ENCODE results near the gene SDE2. TPM values are rescaled to one million over a fixed set of nuclear protein-coding genes. Genes with fewer than 3 reads are reported as not detected.

The SDE2 gene
- total and polyA plus RNA-seq, 10 of the 15 experiments (the other 5 are each of a cell fraction or from before 2014, with no cell fraction given), result 2.7 to 19.4 (median 12.6) TPM

Small RNA genes lying within 50 kb of the gene (small RNA-seq; reads per million reads assigned to genes)
- gene AL117348.1, result not detected
- not detected for gene NDUFA3P3

Other genes with a start within 250 kb of the SDE2 start
Only the 7 nearest of the 9 such genes appear.
- gene EPHX1, start 189.2 kb downstream of the SDE2 start, total RNA-seq (2014; rRNA removed), result 0.73 and 1.0 TPM in 2 replicates
- gene EPHX1, start 189.2 kb downstream of the SDE2 start, total RNA-seq (2014; rRNA removed; fragmentation: Illumina TruSeq; extraction: Trizol), result 1.0 TPM in 2 replicates
- 2.6 and 2.9 TPM in 2 replicates for gene EPHX1, start 189.2 kb downstream of the SDE2 start, total RNA-seq (2021)
- 0.29 and 0.69 TPM in 2 replicates for gene EPHX1, start 189.2 kb downstream of the SDE2 start, polyA plus RNA-seq (2011; rRNA removed)
- gene EPHX1, start 189.2 kb downstream of the SDE2 start, polyA plus RNA-seq (2014; fragmentation: Illumina TruSeq; extraction: Trizol), result 1.4 and 1.6 TPM in 2 replicates
- gene EPHX1, start 189.2 kb downstream of the SDE2 start, polyA plus RNA-seq (2014; fragmentation: Nextera tagmentation; extraction: Ambion mirVana), result not detected
- 0.33 and 1.6 TPM in 2 replicates for gene EPHX1, start 189.2 kb downstream of the SDE2 start, polyA plus RNA-seq (2014; rRNA removed)
- under 1 TPM; 0.64 to 0.83 TPM for gene EPHX1, start 189.2 kb downstream of the SDE2 start, polyA plus RNA-seq (2016; fragmentation: Nextera tagmentation; extraction: Ambion mirVana)
- 12.0 TPM in 2 replicates for gene TMEM63A, start 117.0 kb downstream of the SDE2 start, total RNA-seq (2014; rRNA removed)
- gene TMEM63A, start 117.0 kb downstream of the SDE2 start, total RNA-seq (2014; rRNA removed; fragmentation: Illumina TruSeq; extraction: Trizol), result 8.7 and 10.4 TPM in 2 replicates
- 27.6 and 31.8 TPM in 2 replicates for gene TMEM63A, start 117.0 kb downstream of the SDE2 start, total RNA-seq (2021)
- 21.0 and 33.5 TPM in 2 replicates for gene TMEM63A, start 117.0 kb downstream of the SDE2 start, polyA plus RNA-seq (2011; rRNA removed)
- 19.6 and 20.1 TPM in 2 replicates for gene TMEM63A, start 117.0 kb downstream of the SDE2 start, polyA plus RNA-seq (2014; fragmentation: Illumina TruSeq; extraction: Trizol)
- gene TMEM63A, start 117.0 kb downstream of the SDE2 start, polyA plus RNA-seq (2014; fragmentation: Nextera tagmentation; extraction: Ambion mirVana), result 1 to 10 TPM; 1.3 to 1.8 TPM
- gene TMEM63A, start 117.0 kb downstream of the SDE2 start, polyA plus RNA-seq (2014; rRNA removed), result 17.2 and 20.2 TPM in 2 replicates
- gene TMEM63A, start 117.0 kb downstream of the SDE2 start, polyA plus RNA-seq (2016; fragmentation: Nextera tagmentation; extraction: Ambion mirVana), result 10 to 100 TPM; 14.4 to 15.9 TPM
- 0.06 TPM in 1 of 2 replicates, not detected in the other for gene LEFTY1, start 110.2 kb downstream of the SDE2 start, total RNA-seq (2014; rRNA removed)
- not detected in 2 replicates for gene LEFTY1, start 110.2 kb downstream of the SDE2 start, total RNA-seq (2014; rRNA removed; fragmentation: Illumina TruSeq; extraction: Trizol)
- gene LEFTY1, start 110.2 kb downstream of the SDE2 start, total RNA-seq (2021), result 0.27 TPM in 1 of 2 replicates, not detected in the other
- not detected in 2 replicates for gene LEFTY1, start 110.2 kb downstream of the SDE2 start, polyA plus RNA-seq (2011; rRNA removed)
- gene LEFTY1, start 110.2 kb downstream of the SDE2 start, polyA plus RNA-seq (2014; fragmentation: Illumina TruSeq; extraction: Trizol), result not detected in 2 replicates
- gene LEFTY1, start 110.2 kb downstream of the SDE2 start, polyA plus RNA-seq (2014; fragmentation: Nextera tagmentation; extraction: Ambion mirVana), result not detected
- 0.06 TPM in 1 of 2 replicates, not detected in the other for gene LEFTY1, start 110.2 kb downstream of the SDE2 start, polyA plus RNA-seq (2014; rRNA removed)
- gene LEFTY1, start 110.2 kb downstream of the SDE2 start, polyA plus RNA-seq (2016; fragmentation: Nextera tagmentation; extraction: Ambion mirVana), result not detected
- gene PYCR2, start 75.1 kb downstream of the SDE2 start, total RNA-seq (2014; rRNA removed), result 53.4 and 65.2 TPM in 2 replicates
- 31.0 and 33.6 TPM in 2 replicates for gene PYCR2, start 75.1 kb downstream of the SDE2 start, total RNA-seq (2014; rRNA removed; fragmentation: Illumina TruSeq; extraction: Trizol)
- gene PYCR2, start 75.1 kb downstream of the SDE2 start, total RNA-seq (2021), result 77.2 and 81.8 TPM in 2 replicates
- gene PYCR2, start 75.1 kb downstream of the SDE2 start, polyA plus RNA-seq (2011; rRNA removed), result 24.3 and 46.0 TPM in 2 replicates
- gene PYCR2, start 75.1 kb downstream of the SDE2 start, polyA plus RNA-seq (2014; fragmentation: Illumina TruSeq; extraction: Trizol), result 19.1 and 47.0 TPM in 2 replicates
- 1 to 10 TPM; 1.7 to 5.9 TPM for gene PYCR2, start 75.1 kb downstream of the SDE2 start, polyA plus RNA-seq (2014; fragmentation: Nextera tagmentation; extraction: Ambion mirVana)
- gene PYCR2, start 75.1 kb downstream of the SDE2 start, polyA plus RNA-seq (2014; rRNA removed), result 62.8 and 64.9 TPM in 2 replicates
- gene PYCR2, start 75.1 kb downstream of the SDE2 start, polyA plus RNA-seq (2016; fragmentation: Nextera tagmentation; extraction: Ambion mirVana), result 10 to 100 TPM; 74.9 to 76.3 TPM
- gene LEFTY2, start 58.1 kb downstream of the SDE2 start, total RNA-seq (2014; rRNA removed), result not detected in 2 replicates
- gene LEFTY2, start 58.1 kb downstream of the SDE2 start, total RNA-seq (2014; rRNA removed; fragmentation: Illumina TruSeq; extraction: Trizol), result not detected in 2 replicates
- gene LEFTY2, start 58.1 kb downstream of the SDE2 start, total RNA-seq (2021), result not detected in 2 replicates
- gene LEFTY2, start 58.1 kb downstream of the SDE2 start, polyA plus RNA-seq (2011; rRNA removed), result not detected in 2 replicates
- gene LEFTY2, start 58.1 kb downstream of the SDE2 start, polyA plus RNA-seq (2014; fragmentation: Illumina TruSeq; extraction: Trizol), result not detected in 2 replicates
- not detected for gene LEFTY2, start 58.1 kb downstream of the SDE2 start, polyA plus RNA-seq (2014; fragmentation: Nextera tagmentation; extraction: Ambion mirVana)
- not detected in 2 replicates for gene LEFTY2, start 58.1 kb downstream of the SDE2 start, polyA plus RNA-seq (2014; rRNA removed)
- not detected for gene LEFTY2, start 58.1 kb downstream of the SDE2 start, polyA plus RNA-seq (2016; fragmentation: Nextera tagmentation; extraction: Ambion mirVana)
- gene H3-3A, start 63.4 kb upstream of the SDE2 start, total RNA-seq (2014; rRNA removed), result 215 and 235 TPM in 2 replicates
- gene H3-3A, start 63.4 kb upstream of the SDE2 start, total RNA-seq (2014; rRNA removed; fragmentation: Illumina TruSeq; extraction: Trizol), result 204 and 215 TPM in 2 replicates
- gene H3-3A, start 63.4 kb upstream of the SDE2 start, total RNA-seq (2021), result 335 and 346 TPM in 2 replicates
- gene H3-3A, start 63.4 kb upstream of the SDE2 start, polyA plus RNA-seq (2011; rRNA removed), result 441 and 486 TPM in 2 replicates
- gene H3-3A, start 63.4 kb upstream of the SDE2 start, polyA plus RNA-seq (2014; fragmentation: Illumina TruSeq; extraction: Trizol), result 379 and 386 TPM in 2 replicates
- 100 to 1,000 TPM; 254 to 435 TPM for gene H3-3A, start 63.4 kb upstream of the SDE2 start, polyA plus RNA-seq (2014; fragmentation: Nextera tagmentation; extraction: Ambion mirVana)
- 366 and 425 TPM in 2 replicates for gene H3-3A, start 63.4 kb upstream of the SDE2 start, polyA plus RNA-seq (2014; rRNA removed)
- 100 to 1,000 TPM; 401 to 421 TPM for gene H3-3A, start 63.4 kb upstream of the SDE2 start, polyA plus RNA-seq (2016; fragmentation: Nextera tagmentation; extraction: Ambion mirVana)
- 21.2 and 24.9 TPM in 2 replicates for gene ACBD3, start 187.4 kb upstream of the SDE2 start, total RNA-seq (2014; rRNA removed)
- 25.4 and 25.9 TPM in 2 replicates for gene ACBD3, start 187.4 kb upstream of the SDE2 start, total RNA-seq (2014; rRNA removed; fragmentation: Illumina TruSeq; extraction: Trizol)
- gene ACBD3, start 187.4 kb upstream of the SDE2 start, total RNA-seq (2021), result 20.5 and 22.3 TPM in 2 replicates
- 25.6 and 35.8 TPM in 2 replicates for gene ACBD3, start 187.4 kb upstream of the SDE2 start, polyA plus RNA-seq (2011; rRNA removed)
- gene ACBD3, start 187.4 kb upstream of the SDE2 start, polyA plus RNA-seq (2014; fragmentation: Illumina TruSeq; extraction: Trizol), result 27.9 and 29.9 TPM in 2 replicates
- gene ACBD3, start 187.4 kb upstream of the SDE2 start, polyA plus RNA-seq (2014; fragmentation: Nextera tagmentation; extraction: Ambion mirVana), result 1 to 10 TPM; 7.5 to 8.9 TPM
- gene ACBD3, start 187.4 kb upstream of the SDE2 start, polyA plus RNA-seq (2014; rRNA removed), result 16.3 and 17.0 TPM in 2 replicates
- gene ACBD3, start 187.4 kb upstream of the SDE2 start, polyA plus RNA-seq (2016; fragmentation: Nextera tagmentation; extraction: Ambion mirVana), result 10 to 100 TPM; 17.4 to 19.5 TPM